ENCODE measurements around the gene CDKL1.

CDKL1 gene

DNA sequence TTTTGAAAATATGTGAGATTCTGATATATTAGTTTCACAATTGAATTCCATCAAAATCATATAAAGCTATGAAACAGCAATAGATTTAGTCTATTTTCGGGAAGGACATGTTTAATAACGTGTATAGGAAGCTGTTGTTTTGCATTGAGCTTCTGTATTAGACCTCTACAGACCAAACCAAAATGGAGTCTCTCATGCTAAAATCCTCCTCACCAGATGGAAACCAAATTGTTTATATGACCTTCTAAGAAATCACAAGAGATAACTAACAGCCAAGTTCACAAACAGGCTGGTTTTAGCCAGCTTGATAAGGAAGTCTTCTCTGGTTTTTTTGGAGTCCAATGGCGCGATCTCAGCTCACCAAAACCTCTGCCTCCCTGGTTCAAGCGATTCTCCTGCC, 108.5 kb downstream of the CDKL1 start:
- H3K4me3 ChIP-seq (ENCODE audit: low read depth, low read length) = no peak overlapping the region

GRCh38 chr14:50285861-50286260, 110.8 kb downstream of the CDKL1 start:
- no peak overlapping the region for H3K4me3 ChIP-seq (ENCODE audit: low read depth, low read length)

Measured in iPS-11a (cell line).